GM12872 (cell line): Measurements from ENCODE around the gene CAPN11.

Experiments
- TF ChIP-seq, protein P1 (sequence below): IDR thresholded peaks from 3 replicates; pipeline ENCODE4 v1.5.1; 2011; ENCODE audit warnings: low read depth, mild to moderate bottlenecking, low read length, moderate library complexity; ENCODE audit not compliant: insufficient read depth

The CAPN11 gene

DNA sequence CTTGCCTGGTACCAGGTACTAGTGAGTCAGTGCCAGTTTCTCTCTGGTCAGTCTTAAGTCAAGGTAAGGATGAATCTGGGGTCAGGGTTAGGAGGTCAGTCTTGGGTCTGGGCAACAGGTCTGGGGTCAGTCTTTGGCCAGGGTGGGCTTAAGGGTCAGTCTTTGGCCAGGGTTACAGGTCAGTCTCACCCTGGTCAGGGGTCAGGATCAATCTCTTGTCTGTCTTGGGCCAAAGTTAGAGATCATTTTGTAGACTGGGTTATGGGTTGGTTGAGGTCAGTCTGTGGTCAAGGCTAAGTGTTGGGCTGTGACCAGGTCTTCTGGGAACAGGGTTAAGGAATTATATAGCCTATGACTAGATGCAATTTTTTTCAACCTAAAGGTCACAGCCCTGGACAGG is 12.8 kb upstream of the CAPN11 start:
- TF ChIP-seq, protein P1, sequence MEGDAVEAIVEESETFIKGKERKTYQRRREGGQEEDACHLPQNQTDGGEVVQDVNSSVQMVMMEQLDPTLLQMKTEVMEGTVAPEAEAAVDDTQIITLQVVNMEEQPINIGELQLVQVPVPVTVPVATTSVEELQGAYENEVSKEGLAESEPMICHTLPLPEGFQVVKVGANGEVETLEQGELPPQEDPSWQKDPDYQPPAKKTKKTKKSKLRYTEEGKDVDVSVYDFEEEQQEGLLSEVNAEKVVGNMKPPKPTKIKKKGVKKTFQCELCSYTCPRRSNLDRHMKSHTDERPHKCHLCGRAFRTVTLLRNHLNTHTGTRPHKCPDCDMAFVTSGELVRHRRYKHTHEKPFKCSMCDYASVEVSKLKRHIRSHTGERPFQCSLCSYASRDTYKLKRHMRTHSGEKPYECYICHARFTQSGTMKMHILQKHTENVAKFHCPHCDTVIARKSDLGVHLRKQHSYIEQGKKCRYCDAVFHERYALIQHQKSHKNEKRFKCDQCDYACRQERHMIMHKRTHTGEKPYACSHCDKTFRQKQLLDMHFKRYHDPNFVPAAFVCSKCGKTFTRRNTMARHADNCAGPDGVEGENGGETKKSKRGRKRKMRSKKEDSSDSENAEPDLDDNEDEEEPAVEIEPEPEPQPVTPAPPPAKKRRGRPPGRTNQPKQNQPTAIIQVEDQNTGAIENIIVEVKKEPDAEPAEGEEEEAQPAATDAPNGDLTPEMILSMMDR = no peak

GRCh38 chr6:44146685-44147084 is 11.9 kb upstream of the CAPN11 start:
- TF ChIP-seq, protein P1 = no peak

GRCh38 chr6:44147256-44147655 is 11.4 kb upstream of the CAPN11 start:
- TF ChIP-seq, protein P1 = no peak

GRCh38 chr6:44148306-44148705 is 10.3 kb upstream of the CAPN11 start:
- TF ChIP-seq, protein P1 = no peak

GRCh38 chr6:44149369-44150012 is 9.1 kb upstream of the CAPN11 start:
- TF ChIP-seq, protein P1 = no peak

DNA sequence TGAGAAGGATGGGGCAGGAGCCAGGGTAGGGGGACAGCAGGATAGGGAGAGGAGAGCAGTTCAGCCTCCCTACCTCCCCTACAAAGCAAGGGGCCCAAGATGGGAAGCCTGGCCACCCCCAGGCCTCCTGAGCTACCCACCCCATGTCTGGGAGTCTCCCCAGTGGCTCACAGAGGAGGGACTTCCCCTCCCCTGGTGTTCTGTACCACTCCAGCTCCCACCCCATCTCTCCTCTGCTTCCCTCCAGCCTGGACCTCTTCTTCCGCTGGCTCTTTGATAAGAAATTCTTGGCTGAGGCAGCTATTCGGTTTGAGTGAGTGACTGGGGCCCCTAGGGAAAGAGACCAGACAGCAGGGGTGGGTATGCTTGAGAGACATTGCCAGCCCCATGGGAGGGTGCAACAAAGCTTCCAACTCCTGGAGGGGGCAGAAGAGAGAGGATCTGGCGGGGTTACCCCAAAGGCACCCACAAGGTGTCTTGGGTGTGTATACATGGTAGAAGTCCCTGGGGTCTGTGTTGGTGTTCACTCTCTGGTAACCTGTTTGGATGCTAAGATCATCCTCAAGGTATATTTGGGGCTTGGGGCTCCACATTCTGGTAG is 8.2 kb upstream of the CAPN11 start:
- TF ChIP-seq, protein P1 = no peak

DNA sequence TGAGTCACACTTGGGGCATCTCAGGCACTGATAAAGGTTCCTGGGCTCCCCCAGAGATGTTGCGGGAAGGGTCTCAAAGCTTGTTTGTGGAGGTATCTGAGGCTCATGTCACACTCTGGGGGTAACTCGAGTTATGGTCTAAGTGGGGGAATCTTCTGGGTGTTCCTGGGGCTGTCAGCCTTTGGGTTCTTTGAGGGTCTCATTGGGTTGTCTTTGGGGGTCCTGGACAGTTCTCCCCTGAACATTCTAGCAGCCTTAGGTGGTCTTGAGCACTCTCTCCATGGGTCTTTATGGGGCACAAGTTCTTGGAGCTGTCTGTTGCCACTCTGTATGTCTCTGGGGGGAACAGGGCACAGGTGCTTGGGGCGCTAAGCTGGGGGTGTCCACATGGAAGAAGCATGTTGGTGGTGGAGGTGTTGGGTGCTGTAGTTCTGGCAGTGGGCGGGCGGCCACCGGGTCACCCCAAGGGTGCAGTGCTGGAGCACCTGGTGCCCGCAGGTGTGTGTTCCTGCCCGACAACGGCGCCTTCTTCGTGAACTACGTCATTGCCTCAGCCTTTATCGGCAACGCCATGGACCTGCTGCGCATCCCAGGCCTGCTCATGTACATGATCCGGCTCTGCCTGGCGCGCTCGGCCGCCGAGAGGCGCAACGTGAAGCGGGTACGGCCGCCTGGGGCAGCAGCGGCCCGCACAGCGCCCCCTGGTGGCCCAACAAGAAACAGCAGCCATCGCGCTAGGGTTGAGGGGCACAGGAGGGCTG is 7.1 kb upstream of the CAPN11 start:
- TF ChIP-seq, protein P1 = peak; percentile 98
